Activated T-helper 2 cell treated with anti-CD3 and anti-CD28 coated beads, Interferon-gamma antibody, Interleukin-2, Interleukin-4, amounts not matched to agents 10 μg/mL and 5 μg/mL and 100 μg/mL, durations not matched to agents 14 hours and 24 hours and 36 hours (primary cell): ENCODE data around the gene ESRP2. TPM values are rescaled to one million over a fixed set of nuclear protein-coding genes. Genes with fewer than 3 reads are reported as not detected.

ENCODE experiments used
- DNase-seq: peaks from one replicate; pipeline ENCODE4 v3.0.0; 2021; ENCODE audit warnings: low spot score
- H3K27ac Mint-ChIP-seq: one replicate; pipeline ENCODE4 v1.8.0; 2021; ENCODE audit warnings: mixed read lengths
- H3K27me3 Mint-ChIP-seq: one replicate; pipeline ENCODE4 v1.8.0; 2021; ENCODE audit warnings: low read depth, mixed read lengths
- H3K36me3 Mint-ChIP-seq: one replicate; pipeline ENCODE4 v1.8.0; 2021; ENCODE audit warnings: low read depth, mixed read lengths
- H3K4me1 Mint-ChIP-seq: one replicate; pipeline ENCODE4 v1.8.0; 2021; ENCODE audit warnings: low read depth, mixed read lengths
- H3K4me3 Mint-ChIP-seq: one replicate; pipeline ENCODE4 v1.8.0; 2021; ENCODE audit warnings: low read depth, mild to moderate bottlenecking, moderate library complexity, mixed read lengths
- H3K9me3 Mint-ChIP-seq: one replicate; pipeline ENCODE4 v1.8.0; 2021; ENCODE audit warnings: mixed read lengths
- intact Hi-C: fragments of 100-400 bp; cut with micrococcal nuclease; formaldehyde crosslinking; loops from one replicate; pipeline ENCODE4 v1.15.1; 2023
- total RNA-seq: library from RNA; stranded (reverse); gene quantifications from 2 replicates; pipeline ENCODE4 v1.2.3, GENCODE V29; 2022

The ESRP2 gene
- 0.23 and 0.34 TPM in 2 replicates for total RNA-seq

DNA sequence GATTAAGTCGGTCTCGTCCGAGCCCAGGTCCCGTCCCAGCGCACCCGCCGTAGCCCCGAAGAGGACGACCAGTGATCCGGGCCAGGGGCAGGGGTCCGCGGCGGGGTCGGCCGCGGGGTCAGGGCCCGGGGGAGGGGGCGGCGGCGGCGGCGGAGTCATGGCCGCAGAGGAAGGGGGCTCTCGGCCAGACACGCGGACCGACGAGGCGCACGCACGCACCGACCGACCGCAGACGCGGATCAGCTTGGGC lies at the start of gene ESRP2:
TSS of gene ESRP2 (minus strand) at position 241 of the 250 bp plus-strand sequence. CDS start at position 159, 82 bp downstream.
- intact Hi-C loops = loop anchor here (5.0 kb wide), 1 partner anchor 211 kb away; the partner anchor contains the start of gene SMPD3
- H3K9me3 Mint-ChIP-seq = no peaks in the 10 kb centered on the region
- H3K4me3 Mint-ChIP-seq = peak within 1 kb of the TSS; percentile 75
- H3K27me3 Mint-ChIP-seq = no peaks in the 10 kb centered on the region
- no peak for DNase-seq
- peaks cover 27% of the 10 kb centered on the region for H3K4me1 Mint-ChIP-seq
- H3K36me3 Mint-ChIP-seq = no peaks in the 10 kb centered on the region
- peak within 1 kb of the TSS; percentile 40 for H3K27ac Mint-ChIP-seq

DNA sequence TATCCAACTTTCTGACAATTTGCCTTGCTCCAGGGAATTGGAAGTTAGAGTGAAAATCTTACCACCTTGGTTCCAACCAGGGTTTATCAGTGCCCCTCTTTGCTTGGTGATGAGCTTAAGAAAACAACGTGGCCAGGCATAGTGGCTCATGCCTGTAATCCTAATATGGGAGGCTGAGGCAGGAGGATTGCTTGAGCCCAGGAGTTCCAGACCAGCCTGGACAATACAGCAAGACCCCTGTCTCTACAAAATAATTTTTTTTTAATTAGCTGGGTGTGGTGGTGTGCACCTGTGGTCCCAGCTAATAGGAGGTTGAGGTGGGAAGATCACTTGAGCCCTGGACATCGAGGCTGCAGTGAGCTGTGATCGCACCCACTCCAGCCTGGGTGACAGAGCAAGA lies 49.8 kb upstream of the ESRP2 start:
- no peaks in the 10 kb centered on the region for H3K27me3 Mint-ChIP-seq
- H3K4me3 Mint-ChIP-seq = peak overlapping the region; percentile 70
- H3K9me3 Mint-ChIP-seq = no peaks in the 10 kb centered on the region
- H3K27ac Mint-ChIP-seq = peak overlapping the region; percentile 81
- H3K36me3 Mint-ChIP-seq = peaks cover 84% of the 10 kb centered on the region
- intact Hi-C loops = loop anchor here (10.0 kb wide), 1 partner anchor 201 kb away; the partner anchor contains the start of gene NFATC3
- DNase-seq = no peak
- H3K4me1 Mint-ChIP-seq = peaks cover 84% of the 10 kb centered on the region

DNA sequence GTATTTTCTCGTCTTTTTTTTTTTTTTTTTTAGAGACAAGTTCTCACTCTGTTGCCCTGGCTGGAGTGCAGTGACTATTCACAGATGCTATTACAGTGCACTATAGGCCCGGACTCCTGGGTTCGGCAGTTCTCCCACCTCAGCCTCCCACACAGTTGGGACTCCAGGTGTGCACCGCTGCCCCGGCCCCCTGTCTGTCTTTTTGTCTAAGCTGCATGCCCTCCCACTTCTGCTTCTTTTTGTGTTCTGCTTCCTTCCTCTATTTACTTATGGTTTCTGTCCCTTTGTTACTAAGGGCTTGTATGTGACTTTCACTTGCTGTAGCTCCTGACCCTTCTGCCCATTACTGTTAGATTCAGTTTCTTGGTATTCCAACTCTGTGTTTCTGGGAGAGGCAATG lies 48.9 kb upstream of the ESRP2 start:
- peaks cover 79% of the 10 kb centered on the region for H3K36me3 Mint-ChIP-seq
- H3K27me3 Mint-ChIP-seq = no peaks in the 10 kb centered on the region
- peak overlapping the region; percentile 54 for H3K4me3 Mint-ChIP-seq
- H3K27ac Mint-ChIP-seq = peak overlapping the region; percentile 76
- H3K4me1 Mint-ChIP-seq = peaks cover 79% of the 10 kb centered on the region
- DNase-seq = no peak
- no peaks in the 10 kb centered on the region for H3K9me3 Mint-ChIP-seq
- intact Hi-C loops = loop anchor here (1.0 to 10.0 kb wide), 2 partner anchors 9 to 200 kb away; partner anchors contain the start of gene NFATC3

DNA sequence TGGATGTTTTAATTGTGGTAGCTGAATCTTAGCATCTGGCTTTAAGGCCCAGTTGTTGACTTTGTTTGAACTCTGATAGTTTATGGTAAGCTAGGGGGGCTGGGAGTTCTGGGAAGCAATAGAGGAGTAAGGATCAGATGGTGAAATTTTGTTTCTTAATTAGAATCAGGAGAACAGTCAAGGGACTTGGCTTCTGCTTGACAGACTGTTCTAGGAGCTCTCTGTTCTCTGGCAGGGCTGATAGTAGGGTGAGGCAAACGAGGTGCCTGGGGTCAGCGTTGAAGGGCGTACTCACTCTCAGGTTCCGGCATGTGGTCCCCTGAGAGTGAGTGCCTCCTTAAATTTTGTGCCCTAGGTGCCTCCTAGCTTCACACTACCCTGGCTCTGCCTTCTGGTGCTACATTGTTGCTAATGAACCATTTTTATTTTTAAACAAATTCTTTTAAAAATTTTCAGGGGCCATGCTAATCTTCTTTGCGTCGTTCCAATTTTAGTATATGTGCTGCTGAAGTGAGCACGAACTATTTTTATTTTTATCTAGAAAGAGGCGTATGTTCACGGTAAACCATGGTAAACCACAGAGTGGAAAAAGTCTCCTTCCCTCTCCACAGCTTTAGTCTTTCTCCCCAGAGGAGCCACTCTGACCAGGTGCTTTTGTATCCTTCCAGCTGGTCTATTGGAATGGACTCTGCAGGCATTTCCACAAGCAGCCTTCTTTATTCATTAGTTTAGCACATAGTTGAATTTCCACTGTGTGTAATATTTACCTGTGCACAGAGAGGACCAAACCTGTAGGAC lies 48.1 kb upstream of the ESRP2 start:
- peak overlapping the region; percentile 76 for H3K27ac Mint-ChIP-seq
- H3K27me3 Mint-ChIP-seq = no peaks in the 10 kb centered on the region
- peaks cover 73% of the 10 kb centered on the region for H3K4me1 Mint-ChIP-seq
- peak overlapping the region; percentile 54 for H3K4me3 Mint-ChIP-seq
- intact Hi-C loops = loop anchor here (1.0 to 10.0 kb wide), 2 partner anchors 8 to 199 kb away; partner anchors contain the start of gene NFATC3
- no peaks in the 10 kb centered on the region for H3K9me3 Mint-ChIP-seq
- H3K36me3 Mint-ChIP-seq = peaks cover 80% of the 10 kb centered on the region
- no peak for DNase-seq

DNA sequence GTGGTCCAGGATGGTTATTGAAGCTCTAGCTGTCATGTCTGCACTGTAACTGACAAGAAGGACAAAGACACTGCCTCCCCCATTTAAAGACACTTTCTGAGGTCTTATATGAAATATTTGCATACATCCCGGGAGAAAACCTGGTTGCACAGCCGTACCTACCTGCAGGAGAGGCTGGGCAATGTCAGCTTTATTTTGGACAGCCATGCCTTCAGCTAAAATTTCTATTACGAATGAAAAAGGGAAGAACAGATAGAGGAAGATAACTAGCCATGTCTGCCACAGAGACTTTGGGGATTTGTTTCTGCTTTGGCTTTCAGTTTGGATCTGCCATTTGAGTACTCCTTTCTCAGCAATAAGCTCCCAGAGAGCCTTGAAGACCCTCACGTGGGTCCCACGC lies 47.4 kb upstream of the ESRP2 start:
- H3K27me3 Mint-ChIP-seq = no peaks in the 10 kb centered on the region
- DNase-seq = no peak
- peaks cover 71% of the 10 kb centered on the region for H3K4me1 Mint-ChIP-seq
- peaks cover 78% of the 10 kb centered on the region for H3K36me3 Mint-ChIP-seq
- H3K4me3 Mint-ChIP-seq = peak overlapping the region; percentile 54
- peak overlapping the region; percentile 76 for H3K27ac Mint-ChIP-seq
- intact Hi-C loops = loop anchor here (10.0 kb wide), 1 partner anchor 199 kb away; the partner anchor contains the start of gene NFATC3
- no peaks in the 10 kb centered on the region for H3K9me3 Mint-ChIP-seq

DNA sequence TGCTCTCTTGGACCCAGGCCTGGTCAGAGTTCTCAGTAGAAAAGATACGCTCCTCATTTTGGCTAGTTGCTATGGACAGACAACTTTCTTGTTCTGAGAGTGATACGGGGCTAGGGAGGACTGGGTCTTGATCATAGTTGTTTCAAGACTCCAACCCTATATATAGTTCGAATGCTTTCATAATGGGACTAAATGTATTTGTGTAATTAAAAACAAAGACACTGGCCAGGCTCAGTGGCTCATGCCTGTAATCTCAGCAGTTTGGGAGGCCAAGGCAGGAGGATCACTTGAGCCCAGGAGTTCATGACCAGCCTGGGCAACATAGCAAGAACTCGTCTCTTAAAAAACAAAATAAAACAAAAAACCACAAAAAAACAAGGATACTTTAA lies 46.1 kb upstream of the ESRP2 start:
- Mint-ChIP-seq H3K36me3 (peaks cover 70% of the 10 kb centered on the region), H3K4me1 (peaks cover 59% of the 10 kb centered on the region), H3K27ac (peak overlapping the region; percentile 86), H3K4me3 (no peak overlapping the region), H3K9me3 (no peaks in the 10 kb centered on the region), H3K27me3 (no peaks in the 10 kb centered on the region)
- DNase-seq = no peak
- intact Hi-C loops = loop anchor here (10.0 kb wide), 1 partner anchor 197 kb away; the partner anchor contains the start of gene NFATC3

DNA sequence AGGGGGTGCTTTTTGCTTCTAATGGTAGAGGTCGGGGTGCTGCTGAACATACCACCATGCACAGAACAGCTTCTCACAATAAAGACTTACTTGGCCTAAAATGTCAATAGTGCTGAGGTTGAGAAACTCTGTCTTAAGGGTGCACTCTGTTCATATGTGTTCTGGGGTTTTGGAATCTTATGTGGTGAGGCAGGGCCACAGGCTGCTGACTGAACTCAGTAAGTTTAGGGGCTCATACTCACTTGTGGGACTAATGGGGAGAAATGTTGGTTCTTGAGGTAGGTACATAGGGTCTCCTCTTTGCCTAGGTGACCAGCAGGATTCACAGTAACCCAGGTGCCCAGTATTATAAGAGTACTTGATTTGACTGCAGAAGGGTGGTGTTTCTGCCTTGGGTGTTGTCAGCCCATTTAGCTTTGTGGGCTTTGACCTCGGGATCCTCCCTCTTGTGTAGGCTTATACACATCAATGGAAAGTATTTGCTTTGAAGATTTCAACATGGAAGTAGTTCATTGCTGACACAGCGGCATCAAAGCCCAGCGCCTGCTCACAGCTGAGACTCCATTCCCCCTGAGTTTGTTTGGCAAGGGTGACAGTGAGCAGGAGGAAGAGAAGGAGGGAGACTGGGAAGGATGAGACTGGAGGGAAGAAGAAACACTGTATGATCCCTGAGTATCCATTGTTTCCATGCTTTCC lies 45.6 kb upstream of the ESRP2 start:
- intact Hi-C loops = loop anchor here (10.0 kb wide), 1 partner anchor 197 kb away; the partner anchor contains the start of gene NFATC3

DNA sequence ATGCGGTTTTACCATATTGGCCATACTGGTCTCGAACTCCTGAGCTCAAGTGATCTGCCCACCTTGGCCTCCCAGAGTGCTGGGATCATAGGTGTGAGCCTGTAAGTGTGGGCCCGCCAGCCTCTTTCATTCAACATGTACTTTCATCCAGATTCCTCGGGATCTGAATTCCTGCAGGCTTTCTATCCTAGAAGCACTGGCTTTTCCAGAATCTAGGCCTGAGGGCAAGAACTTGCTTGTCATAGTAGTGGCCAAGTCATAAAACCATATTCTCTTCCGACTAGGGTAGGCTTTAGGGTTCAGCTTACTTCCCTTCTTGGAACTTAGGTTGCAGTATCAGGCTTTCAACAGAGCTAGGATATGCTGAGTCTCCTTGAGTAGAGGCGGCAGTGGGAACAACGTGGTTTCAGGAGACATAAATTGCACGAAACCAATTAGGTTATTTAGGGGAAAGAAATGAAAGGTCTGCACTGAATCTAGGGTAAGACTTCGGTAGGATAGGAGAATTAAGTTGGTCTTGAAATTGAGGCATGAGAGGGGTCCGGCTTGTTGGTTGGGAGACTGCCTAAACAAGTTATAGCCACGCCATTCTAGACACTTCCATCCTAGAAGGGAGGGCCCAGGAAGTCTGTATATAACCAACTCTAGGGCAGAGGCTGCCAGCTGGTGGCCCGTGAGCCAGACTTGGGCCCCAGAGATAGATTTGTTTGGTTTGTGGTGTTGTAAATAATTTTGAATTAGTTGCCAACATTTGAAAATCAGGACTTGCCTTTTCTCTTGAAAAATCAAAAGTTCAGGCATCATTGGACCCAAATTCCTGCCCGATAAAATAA lies 44.0 kb upstream of the ESRP2 start:
- H3K36me3 Mint-ChIP-seq = peaks cover 74% of the 10 kb centered on the region
- peak overlapping the region; percentile 61 for H3K27ac Mint-ChIP-seq
- no peak overlapping the region for H3K4me3 Mint-ChIP-seq
- intact Hi-C loops = loop anchor here (10.0 kb wide), 1 partner anchor 195 kb away; the partner anchor contains the start of gene NFATC3
- peaks cover 54% of the 10 kb centered on the region for H3K4me1 Mint-ChIP-seq
- H3K9me3 Mint-ChIP-seq = no peaks in the 10 kb centered on the region
- no peak for DNase-seq
- no peaks in the 10 kb centered on the region for H3K27me3 Mint-ChIP-seq

More for the DNA sequence above, 45.6 kb upstream of the ESRP2 start:
- Mint-ChIP-seq H3K4me3 (no peak overlapping the region), H3K27me3 (no peaks in the 10 kb centered on the region), H3K27ac (peak overlapping the region; percentile 86), H3K9me3 (no peaks in the 10 kb centered on the region), H3K4me1 (peaks cover 56% of the 10 kb centered on the region), H3K36me3 (peaks cover 69% of the 10 kb centered on the region)
- DNase-seq = no peak

DNA sequence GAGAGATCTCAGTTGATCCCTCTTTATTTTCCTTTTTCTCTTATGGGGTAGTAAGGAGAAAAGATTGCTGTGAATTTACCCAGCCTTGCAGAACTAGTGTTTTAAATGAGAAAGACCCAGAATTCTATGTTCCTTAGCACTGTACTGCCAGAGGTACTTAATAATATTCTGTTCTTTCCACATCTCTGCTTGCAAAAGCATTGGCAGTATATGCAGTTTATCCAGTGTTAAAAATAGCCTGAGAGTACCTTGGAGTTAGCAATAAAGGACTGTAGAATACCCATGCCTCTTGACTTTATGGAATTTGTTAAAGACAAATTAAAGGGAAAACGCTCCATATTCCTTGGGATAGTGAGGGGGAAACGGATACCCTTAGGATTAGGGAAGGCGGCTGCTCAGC lies 40.3 kb upstream of the ESRP2 start:
- Mint-ChIP-seq H3K9me3 (no peaks in the 10 kb centered on the region), H3K4me1 (peaks cover 50% of the 10 kb centered on the region), H3K4me3 (peak overlapping the region; percentile 44), H3K27ac (peak overlapping the region; percentile 76), H3K27me3 (no peaks in the 10 kb centered on the region), H3K36me3 (peaks cover 72% of the 10 kb centered on the region)
- intact Hi-C loops = loop anchor here (1.0 kb wide), 1 partner anchor 8 kb away; no protein-coding TSS in a partner anchor
- DNase-seq = no peak

DNA sequence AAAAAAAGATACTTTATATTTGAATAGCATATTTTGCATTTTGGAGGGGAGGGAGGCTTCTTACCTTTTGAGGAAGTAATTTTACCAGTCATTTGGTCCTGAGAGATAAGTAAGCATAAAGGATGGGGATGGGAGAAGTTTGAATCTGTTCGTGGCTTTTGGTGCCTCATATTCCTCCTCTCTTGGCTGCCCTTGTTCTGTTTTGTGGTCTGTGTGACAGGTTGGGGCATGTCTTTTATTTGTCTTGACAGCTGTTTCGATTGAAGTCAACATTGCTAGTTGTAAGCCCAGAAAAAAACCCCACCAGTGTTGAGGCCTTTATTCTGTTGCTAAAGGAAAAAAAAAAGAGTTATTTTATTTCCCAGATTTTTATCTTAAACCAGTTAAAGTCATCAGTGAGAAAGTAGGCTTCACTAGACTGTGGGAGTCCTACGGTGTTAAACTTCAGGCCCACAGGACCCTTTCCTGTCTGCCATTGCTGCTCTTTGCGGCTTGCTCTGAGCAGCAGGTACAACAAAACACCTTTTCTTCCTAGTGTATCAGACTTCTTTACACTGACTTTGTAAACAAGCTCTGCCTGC lies 39.8 kb upstream of the ESRP2 start:
- intact Hi-C loops = loop anchor here (1.0 kb wide), 2 partner anchors 9 to 10 kb away; no protein-coding TSS in a partner anchor
- Mint-ChIP-seq H3K27ac (peak overlapping the region; percentile 76), H3K36me3 (peaks cover 72% of the 10 kb centered on the region), H3K27me3 (no peaks in the 10 kb centered on the region), H3K4me1 (peaks cover 51% of the 10 kb centered on the region), H3K4me3 (peak overlapping the region; percentile 44), H3K9me3 (no peaks in the 10 kb centered on the region)
- DNase-seq = peak; percentile 31

DNA sequence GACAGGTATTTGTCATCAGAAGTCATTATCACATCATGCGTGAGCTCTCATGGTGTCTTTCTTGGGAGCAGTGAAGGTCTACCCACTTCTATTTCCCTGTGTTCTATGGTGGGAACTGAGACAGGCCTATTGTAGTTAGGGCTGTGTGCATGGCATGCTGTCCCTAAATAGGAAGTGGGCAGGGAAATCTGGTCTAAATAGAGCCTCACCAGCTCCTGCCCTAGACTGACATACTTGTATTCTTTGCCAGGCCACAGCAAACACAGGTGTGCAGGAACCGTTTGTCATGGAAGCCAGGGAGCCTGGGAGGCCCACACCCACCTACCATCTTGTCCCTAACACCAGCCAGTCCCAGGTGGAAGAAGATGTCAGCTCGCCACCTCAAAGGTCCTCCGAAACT lies 38.5 kb upstream of the ESRP2 start:
- no peaks in the 10 kb centered on the region for H3K27me3 Mint-ChIP-seq
- H3K4me1 Mint-ChIP-seq = peaks cover 60% of the 10 kb centered on the region
- H3K4me3 Mint-ChIP-seq = peak overlapping the region; percentile 33
- H3K9me3 Mint-ChIP-seq = no peaks in the 10 kb centered on the region
- H3K36me3 Mint-ChIP-seq = peaks cover 77% of the 10 kb centered on the region
- H3K27ac Mint-ChIP-seq = peak overlapping the region; percentile 63
- no peak for DNase-seq
- intact Hi-C loops = no loop called here

DNA sequence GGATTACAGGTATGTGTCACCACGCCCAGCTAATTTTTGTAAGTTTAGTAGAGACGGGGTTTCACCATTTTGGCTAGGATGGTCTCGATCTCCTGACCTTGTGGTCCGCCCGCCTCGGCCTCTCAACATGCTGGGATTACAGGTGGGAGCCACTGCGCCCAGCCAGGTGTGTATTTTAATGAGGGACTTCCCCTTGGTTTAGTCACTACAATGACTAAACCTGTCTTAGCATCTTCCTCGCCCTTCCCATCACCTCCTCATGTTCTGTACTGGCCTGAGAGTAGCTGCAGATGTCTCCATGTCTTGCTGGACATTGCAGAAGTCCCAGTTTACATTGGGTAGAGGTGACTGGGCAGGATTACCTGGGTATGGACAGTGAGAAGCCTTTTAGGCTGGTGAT lies 38.0 kb upstream of the ESRP2 start:
- H3K36me3 Mint-ChIP-seq = peaks cover 79% of the 10 kb centered on the region
- H3K27ac Mint-ChIP-seq = peak overlapping the region; percentile 63

More for the DNA sequence above, 38.0 kb upstream of the ESRP2 start:
- intact Hi-C loops = no loop called here
- DNase-seq = no peak
- H3K4me3 Mint-ChIP-seq = peak overlapping the region; percentile 33
- no peaks in the 10 kb centered on the region for H3K27me3 Mint-ChIP-seq
- peaks cover 65% of the 10 kb centered on the region for H3K4me1 Mint-ChIP-seq
- H3K9me3 Mint-ChIP-seq = no peaks in the 10 kb centered on the region
